HG03135 (cell line): ENCODE measurements around the gene PRDM13.
"Not testable (repeated sequence)": the region's sequence is repeated elsewhere in the genome, so short reads cannot be mapped to it uniquely, and the experiment has no call there.

ENCODE experiments used
- ATAC-seq: cut with Tn5 transposase; IDR thresholded peaks from one replicate; pipeline ENCODE4 v1.9.1; 2021; ENCODE audit warnings: mild to moderate bottlenecking, moderate library complexity; ENCODE audit not compliant: unreplicated experiment

Gene PRDM13

DNA sequence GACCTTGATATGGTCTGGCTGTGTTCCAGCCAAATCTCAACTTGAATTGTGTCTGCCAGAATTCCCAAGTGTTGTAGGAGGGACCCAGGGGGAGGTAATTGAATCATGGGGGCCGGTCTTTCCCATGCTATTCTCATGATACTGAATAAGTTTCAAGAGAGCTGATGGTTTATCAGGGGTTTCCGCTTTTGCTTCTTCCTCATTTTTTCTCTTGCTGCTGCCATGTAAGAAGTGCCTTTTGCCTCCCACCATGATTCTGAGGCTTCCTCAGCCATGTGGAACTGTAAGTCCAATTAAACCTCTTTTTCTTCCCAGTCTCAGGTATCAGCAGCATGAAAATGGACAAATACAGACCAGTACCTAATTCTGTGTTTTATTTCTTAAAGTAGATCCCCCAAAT, 15.4 kb downstream of the PRDM13 start:
- not testable (repeated sequence) for ATAC-seq

DNA sequence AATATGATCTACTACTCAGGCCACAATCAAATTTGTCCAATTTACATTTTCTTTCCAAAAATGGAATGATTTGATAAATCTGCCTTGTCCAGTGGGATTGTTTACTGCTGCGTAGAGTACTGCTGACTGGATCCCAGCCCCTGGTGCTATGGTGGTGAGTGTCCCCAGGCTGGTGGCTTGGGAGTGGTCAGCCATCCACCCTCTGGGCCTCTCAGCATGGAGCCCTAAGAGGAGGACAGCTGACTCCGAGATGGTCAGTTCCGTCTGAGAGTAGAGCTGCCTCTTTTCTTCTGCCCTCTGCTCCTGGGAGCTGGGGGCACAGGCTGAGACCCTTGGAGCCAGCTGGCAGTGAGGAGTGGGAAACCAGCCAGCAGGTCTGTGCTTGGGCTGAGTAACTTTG, 22.7 kb downstream of the PRDM13 start:
- no peak for ATAC-seq

DNA sequence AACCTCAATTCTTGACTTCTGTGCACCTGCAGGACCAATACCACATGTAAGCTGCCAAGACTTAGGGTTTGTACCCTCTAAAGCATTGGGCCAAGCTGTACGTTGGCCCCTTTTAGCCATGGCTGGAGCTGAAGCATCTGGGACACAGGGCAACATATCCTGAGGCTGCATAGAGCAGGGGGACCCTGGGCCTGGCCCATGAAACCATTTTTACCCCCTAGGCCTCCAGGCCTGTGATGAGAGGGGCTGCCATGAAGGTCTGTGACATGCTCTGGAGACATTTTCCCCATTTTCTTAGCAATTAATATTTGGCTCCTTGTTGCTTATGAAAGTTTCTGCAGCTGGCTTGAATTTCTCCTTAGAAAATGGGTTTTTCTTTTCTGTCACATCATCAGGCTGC, 31.0 kb downstream of the PRDM13 start:
- ATAC-seq: no peak

DNA sequence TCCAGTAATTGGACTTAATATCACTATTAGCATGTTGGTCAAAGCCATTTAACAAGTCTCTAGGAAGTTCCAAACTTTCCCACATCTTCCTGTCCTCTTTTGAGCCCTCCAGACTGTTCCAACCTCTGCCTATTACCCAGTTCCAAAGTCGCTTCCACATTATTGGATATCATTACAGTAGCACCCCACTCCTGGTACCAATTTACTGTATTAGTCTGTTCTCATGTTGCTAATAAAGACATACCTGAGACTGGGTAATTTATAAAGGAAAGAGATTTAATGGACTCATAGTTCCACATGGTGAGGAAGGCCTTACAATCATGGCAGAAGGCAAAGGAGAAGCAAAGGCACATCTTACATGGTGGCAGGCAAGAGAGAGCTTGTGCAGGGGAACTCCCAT, 31.7 kb downstream of the PRDM13 start:
- ATAC-seq: not testable (repeated sequence)

DNA sequence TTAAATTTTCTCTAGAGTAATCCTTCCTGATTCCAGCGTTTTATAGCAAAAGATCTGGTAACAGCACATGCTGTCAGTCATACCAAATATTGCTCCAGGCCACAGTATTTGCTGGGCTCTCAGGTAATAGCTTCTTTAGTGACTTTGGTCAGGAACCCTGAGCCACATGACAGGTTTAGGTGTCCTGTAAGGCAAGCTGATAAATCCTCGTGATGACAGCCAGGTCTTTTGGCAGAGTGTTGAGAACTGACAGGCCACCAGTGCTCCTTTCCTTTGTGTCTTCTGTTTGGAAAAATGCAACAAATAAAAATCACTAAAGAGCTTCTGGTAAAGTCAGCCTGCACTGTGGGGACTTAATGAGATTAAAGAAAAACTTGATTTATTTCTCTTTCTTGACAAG, 34.6 kb downstream of the PRDM13 start:
- ATAC-seq: no peak

DNA sequence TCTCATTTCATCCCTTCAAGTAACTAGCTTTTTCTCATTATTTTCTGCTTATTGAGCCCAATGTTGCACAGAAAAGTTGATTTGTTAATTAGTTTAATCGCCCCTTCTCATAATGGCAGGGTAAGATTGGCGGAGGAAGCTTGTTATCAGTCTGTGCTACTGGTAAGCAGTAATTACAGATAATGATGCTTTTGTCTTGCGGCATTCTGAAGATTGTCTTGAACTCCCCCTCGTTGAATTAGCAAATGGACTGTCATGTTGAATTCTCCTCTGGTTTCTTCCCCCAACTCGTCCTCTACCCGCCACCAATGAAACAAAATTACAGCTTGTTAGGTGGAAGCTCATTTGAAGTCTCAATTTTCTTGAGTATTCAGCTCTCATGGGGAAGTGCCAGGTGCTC, 39.4 kb downstream of the PRDM13 start:
- no peak for ATAC-seq

DNA sequence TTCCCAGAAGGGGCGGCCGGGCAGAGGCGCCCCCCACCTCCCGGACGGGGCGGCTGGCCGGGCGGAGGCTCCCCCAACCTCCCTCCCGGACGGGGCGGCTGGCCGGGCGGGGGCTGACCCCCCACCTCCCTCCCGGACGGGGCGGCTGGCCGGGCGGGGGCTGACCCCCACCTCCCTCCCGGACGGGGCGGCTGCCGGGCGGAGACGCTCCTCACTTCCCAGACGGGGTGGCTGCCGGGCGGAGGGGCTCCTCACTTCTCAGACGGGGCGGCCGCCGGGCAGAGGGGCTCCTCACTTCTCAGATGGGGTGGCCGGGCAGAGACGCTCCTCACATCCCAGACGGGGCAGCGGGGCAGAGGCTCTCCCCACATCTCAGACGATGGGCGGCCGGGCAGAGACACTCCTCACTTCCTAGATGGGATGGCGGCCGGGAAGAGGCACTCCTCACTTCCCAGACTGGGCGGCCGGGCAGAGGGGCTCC, 43.5 kb downstream of the PRDM13 start:
- ATAC-seq: not testable (repeated sequence)

DNA sequence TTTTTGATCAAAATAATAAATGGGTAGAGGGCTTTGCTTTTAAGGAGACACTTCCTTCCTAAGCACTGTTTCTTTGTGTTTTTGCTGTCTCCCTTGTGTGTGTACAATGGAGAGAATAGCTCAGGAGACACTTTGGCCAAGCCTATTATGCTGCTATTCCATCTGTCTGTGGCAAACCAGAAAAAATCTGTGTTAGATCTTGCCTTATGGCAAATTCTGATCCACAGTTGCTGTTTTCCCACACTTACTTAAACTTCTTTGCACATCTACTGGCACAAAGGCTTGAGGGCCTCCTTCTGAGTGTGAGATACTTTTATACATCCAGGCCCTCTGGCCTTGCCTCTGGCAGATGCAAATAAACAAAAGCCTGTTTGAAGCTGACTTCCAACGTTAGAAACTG, 53.6 kb downstream of the PRDM13 start:
- no peak for ATAC-seq

DNA sequence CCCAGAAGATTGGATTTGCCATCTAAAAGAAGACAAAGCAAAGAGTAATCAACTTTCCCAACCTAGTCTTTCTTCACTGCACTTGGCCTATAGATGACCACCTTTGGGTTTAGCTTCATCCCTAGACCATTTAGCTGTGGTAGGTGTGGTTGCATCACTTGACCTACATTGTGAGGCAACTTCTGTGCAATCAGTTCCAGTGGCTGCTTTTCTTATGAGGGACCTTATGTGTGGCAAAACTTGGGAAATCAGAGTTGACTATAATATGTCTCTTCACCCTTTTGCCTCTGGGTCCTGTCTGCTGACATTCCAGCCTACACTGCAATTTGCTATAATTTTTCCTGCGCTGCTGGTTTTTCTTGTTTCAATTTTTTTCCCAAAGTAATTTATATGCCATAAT, 55.2 kb downstream of the PRDM13 start:
- no peak for ATAC-seq

DNA sequence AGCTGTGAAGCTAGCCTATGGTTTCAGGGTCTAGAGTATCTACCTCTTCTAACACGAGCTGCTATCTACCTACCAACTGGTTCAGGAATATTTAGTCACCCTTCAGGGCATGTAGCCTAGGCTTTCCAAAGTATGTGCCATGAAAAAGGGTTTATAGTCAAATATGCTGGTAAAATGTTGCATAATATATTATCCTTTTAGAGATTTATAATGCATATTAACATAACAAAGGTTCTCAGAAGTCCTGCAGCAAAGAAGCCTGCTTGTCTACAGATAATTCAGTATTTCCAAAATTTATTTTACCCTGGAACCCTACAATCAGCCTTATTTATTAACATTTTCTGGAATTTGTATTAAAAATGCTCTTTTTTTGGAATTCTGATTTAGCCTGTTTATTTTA, 56.0 kb downstream of the PRDM13 start:
- no peak for ATAC-seq
